BJ (cell line): ENCODE data around the gene STK4. TPM values are rescaled to one million over a fixed set of nuclear protein-coding genes. Genes with fewer than 3 reads are reported as not detected.

Source experiments
- CTCF ChIA-PET: fragments of 350-600 bp; formaldehyde crosslinking; extraction: SDS; loops from one replicate; lab custom pipeline; 2021; ENCODE audit warnings: antibody characterized with exemption, inconsistent platforms; lab: Yijun Ruan, JAX
- POLR2A ChIA-PET: fragments of 300-600 bp; sonication (Branson Sonifier 250); formaldehyde crosslinking; extraction: SDS; loops from one replicate; lab custom pipeline; 2021; ENCODE audit warnings: antibody characterized with exemption; lab: Charles Lee
- DNase-seq: peaks from one replicate; pipeline ENCODE4 v3.0.0-alpha.2; 2011; ENCODE audit warnings: low read depth
- H3K27me3 ChIP-seq: 2 replicates; pipeline ENCODE4 v1.6.0; 2011; ENCODE audit warnings: low read length; ENCODE audit not compliant: control insufficient read depth, insufficient read depth
- H3K36me3 ChIP-seq: 2 replicates; pipeline ENCODE4 v1.5.1; 2011; ENCODE audit warnings: low read length; ENCODE audit not compliant: control insufficient read depth, insufficient read depth
- H3K4me3 ChIP-seq: 2 replicates; pipeline ENCODE4 v1.5.1; 2011; ENCODE audit warnings: low read depth, mild to moderate bottlenecking, control low read depth, low read length
- CTCF ChIP-seq: IDR thresholded peaks from 2 replicates; pipeline ENCODE4 v1.5.1; 2011; ENCODE audit warnings: low read depth, mild to moderate bottlenecking, control low read depth, inconsistent platforms, low read length, moderate library complexity; ENCODE audit not compliant: insufficient read depth
- polyA plus RNA-seq: library from polyadenylated mRNA; depleted of rRNA; stranded (reverse); fragments of >200 nt; gene quantifications from 2 replicates; pipeline ENCODE4 v1.2.3, GENCODE V29; 2011

Gene STK4
- polyA plus RNA-seq, 1 experiment = 12.4 TPM

- no peak overlapping the region for H3K4me3 ChIP-seq
- DNase-seq = no peak
- H3K27me3 ChIP-seq = no peaks in the 10 kb centered on the region
- ChIA-PET CTCF (interaction anchor here (0.7 to 0.8 kb wide), 2 partner anchors 35 to 119 kb away, joined by 3 to 4 read pairs; no protein-coding TSS in a partner anchor), POLR2A (no interaction called here)
- TF ChIP-seq CTCF = no peak
- H3K36me3 ChIP-seq = peaks cover 4% of the 10 kb centered on the region
Measured at GRCh38 chr20:44976698-44977097, 10.4 kb downstream of the STK4 start.

GRCh38 chr20:44979090-44979621 lies 12.8 kb downstream of the STK4 start:
- DNase-seq = no peak
- CTCF ChIA-PET = interaction anchor here (0.7 to 2.5 kb wide), 2 partner anchors 14 to 822 kb away, joined by 3 to 7 read pairs; no protein-coding TSS in a partner anchor
- POLR2A ChIA-PET = no interaction called here
- Histone ChIP-seq H3K27me3 (no peaks in the 10 kb centered on the region), H3K36me3 (peaks cover 9% of the 10 kb centered on the region), H3K4me3 (no peak overlapping the region)
- no peak for TF ChIP-seq CTCF

GRCh38 chr20:44981736-44982406 lies 15.6 kb downstream of the STK4 start:
- H3K27me3 ChIP-seq = no peaks in the 10 kb centered on the region
- DNase-seq = no peak
- peaks cover 7% of the 10 kb centered on the region for H3K36me3 ChIP-seq
- TF ChIP-seq CTCF = no peak
- ChIA-PET POLR2A (no interaction called here), CTCF (no interaction called here)
- no peak overlapping the region for H3K4me3 ChIP-seq

GRCh38 chr20:44983093-44983674 lies 16.9 kb downstream of the STK4 start:
- DNase-seq = no peak
- H3K27me3 ChIP-seq = no peaks in the 10 kb centered on the region
- no peak for TF ChIP-seq CTCF
- ChIA-PET POLR2A (no interaction called here), CTCF (no interaction called here)
- no peak overlapping the region for H3K4me3 ChIP-seq
- H3K36me3 ChIP-seq = peaks cover 7% of the 10 kb centered on the region

- H3K4me3 ChIP-seq = no peak overlapping the region
- CTCF ChIA-PET = no interaction called here
- no peak for DNase-seq
- TF ChIP-seq CTCF = no peak
- no peaks in the 10 kb centered on the region for H3K36me3 ChIP-seq
- H3K27me3 ChIP-seq = no peaks in the 10 kb centered on the region
- POLR2A ChIA-PET = no interaction called here
Measured at GRCh38 chr20:44988631-44989171, 22.4 kb downstream of the STK4 start.
